GM19372 (cell line): ENCODE data around the gene SPAG9.
A peak's percentile ranks its signal among the peaks of the same experiment; 100 is the strongest.

Experiments
- ATAC-seq: cut with Tn5 transposase; IDR thresholded peaks from one replicate; pipeline ENCODE4 v1.9.1; 2021; ENCODE audit warnings: mild to moderate bottlenecking, low read depth, moderate library complexity; ENCODE audit not compliant: unreplicated experiment

Gene SPAG9, protein sequence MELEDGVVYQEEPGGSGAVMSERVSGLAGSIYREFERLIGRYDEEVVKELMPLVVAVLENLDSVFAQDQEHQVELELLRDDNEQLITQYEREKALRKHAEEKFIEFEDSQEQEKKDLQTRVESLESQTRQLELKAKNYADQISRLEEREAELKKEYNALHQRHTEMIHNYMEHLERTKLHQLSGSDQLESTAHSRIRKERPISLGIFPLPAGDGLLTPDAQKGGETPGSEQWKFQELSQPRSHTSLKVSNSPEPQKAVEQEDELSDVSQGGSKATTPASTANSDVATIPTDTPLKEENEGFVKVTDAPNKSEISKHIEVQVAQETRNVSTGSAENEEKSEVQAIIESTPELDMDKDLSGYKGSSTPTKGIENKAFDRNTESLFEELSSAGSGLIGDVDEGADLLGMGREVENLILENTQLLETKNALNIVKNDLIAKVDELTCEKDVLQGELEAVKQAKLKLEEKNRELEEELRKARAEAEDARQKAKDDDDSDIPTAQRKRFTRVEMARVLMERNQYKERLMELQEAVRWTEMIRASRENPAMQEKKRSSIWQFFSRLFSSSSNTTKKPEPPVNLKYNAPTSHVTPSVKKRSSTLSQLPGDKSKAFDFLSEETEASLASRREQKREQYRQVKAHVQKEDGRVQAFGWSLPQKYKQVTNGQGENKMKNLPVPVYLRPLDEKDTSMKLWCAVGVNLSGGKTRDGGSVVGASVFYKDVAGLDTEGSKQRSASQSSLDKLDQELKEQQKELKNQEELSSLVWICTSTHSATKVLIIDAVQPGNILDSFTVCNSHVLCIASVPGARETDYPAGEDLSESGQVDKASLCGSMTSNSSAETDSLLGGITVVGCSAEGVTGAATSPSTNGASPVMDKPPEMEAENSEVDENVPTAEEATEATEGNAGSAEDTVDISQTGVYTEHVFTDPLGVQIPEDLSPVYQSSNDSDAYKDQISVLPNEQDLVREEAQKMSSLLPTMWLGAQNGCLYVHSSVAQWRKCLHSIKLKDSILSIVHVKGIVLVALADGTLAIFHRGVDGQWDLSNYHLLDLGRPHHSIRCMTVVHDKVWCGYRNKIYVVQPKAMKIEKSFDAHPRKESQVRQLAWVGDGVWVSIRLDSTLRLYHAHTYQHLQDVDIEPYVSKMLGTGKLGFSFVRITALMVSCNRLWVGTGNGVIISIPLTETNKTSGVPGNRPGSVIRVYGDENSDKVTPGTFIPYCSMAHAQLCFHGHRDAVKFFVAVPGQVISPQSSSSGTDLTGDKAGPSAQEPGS (N-terminal part only)

DNA sequence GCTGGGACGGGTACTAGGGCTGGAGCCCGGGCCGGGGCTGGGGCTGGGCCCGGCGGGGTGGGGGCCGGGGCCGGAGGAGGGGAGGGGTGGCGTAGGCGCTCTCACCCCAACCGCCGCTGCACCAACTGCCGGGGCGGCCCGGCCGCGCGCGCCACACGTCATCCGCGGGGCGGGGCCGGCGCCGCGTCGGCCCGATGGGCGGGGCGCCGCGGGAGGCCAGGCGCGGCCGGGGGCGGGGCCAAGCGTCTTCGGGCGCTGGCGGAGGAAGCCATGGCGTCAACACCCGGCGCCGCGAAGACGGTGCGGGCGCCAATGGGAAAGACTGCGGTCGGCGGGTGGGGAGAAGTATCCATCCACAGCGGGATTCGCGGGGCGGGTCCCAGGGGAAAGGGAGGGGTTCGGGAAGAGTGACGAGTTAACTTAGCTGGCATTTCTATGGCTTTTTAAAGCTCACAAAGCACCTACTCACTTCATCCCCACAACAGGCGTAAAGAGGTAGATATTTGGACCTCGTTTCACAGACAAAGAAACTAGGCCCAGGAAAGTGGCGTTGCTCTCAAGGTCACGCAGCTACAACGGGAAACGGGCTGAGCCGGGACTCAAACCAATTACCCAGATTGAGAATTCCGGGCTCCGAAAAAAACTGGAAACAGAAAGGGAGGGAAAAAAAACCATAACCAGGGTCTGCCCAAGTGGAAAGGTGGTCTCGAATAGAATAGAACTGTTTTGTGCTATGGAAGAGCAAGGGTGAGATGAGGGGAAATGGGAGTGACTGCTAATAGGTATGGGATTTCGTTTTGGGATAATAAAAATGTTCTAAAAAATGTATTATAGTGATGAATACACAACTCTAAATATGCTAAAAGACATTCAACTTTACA, at the start of gene SPAG9:
Gene SPAG9, minus strand, starts transcription at position 130 of the 881 bp plus-strand sequence. CDS start 212 bp downstream, outside the sequence.
- peak; percentile 73 for ATAC-seq

- no peak for ATAC-seq
These were observed 48.7 kb upstream of the SPAG9 start for GRCh38 chr17:51169340-51169739.

DNA sequence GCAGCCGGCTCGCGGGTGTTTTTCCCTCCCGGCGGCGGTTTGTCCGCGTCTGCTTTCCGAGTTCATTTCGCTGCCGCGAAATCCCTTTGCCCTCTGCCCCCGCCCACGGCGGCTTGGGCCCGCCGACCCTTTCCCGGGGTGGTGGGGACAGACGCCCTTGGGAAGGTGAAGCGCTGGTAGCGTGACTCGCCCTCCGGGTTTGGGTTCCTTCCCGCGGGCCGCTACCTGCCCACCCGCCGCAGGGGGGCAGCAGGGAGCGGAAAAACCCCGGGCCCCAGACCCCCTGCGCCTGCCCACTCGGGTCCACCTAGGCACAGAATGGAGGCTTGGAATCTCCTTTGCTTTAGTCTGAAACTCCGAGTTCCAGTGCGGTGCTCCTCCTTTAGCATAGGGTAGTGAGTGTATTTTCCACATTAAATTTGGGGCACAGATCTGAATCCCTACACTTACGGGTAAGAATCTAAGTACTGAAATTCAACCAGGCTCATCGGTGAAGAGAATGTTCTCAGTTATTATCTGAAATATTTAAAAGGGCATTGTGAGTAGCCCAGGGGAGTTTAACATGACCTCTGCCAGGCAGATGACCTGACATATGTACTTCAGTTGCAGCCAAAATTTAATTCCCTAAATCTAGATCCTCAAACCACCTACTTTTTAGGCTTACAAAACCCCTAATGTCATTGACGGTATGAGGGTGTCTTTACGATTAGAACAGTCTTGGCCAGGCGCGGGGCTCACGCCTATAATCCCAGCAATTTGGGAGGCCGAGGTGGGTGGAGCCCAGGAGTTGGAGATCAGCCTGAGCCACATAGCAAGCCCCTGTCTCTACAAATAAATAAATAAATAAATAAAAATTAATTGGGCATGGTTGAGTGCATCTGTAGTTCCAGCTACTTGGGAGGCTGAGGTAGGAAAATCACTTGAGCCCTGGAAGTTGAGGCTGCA, 46.6 kb upstream of the SPAG9 start:
- ATAC-seq, result peak; percentile 44

DNA sequence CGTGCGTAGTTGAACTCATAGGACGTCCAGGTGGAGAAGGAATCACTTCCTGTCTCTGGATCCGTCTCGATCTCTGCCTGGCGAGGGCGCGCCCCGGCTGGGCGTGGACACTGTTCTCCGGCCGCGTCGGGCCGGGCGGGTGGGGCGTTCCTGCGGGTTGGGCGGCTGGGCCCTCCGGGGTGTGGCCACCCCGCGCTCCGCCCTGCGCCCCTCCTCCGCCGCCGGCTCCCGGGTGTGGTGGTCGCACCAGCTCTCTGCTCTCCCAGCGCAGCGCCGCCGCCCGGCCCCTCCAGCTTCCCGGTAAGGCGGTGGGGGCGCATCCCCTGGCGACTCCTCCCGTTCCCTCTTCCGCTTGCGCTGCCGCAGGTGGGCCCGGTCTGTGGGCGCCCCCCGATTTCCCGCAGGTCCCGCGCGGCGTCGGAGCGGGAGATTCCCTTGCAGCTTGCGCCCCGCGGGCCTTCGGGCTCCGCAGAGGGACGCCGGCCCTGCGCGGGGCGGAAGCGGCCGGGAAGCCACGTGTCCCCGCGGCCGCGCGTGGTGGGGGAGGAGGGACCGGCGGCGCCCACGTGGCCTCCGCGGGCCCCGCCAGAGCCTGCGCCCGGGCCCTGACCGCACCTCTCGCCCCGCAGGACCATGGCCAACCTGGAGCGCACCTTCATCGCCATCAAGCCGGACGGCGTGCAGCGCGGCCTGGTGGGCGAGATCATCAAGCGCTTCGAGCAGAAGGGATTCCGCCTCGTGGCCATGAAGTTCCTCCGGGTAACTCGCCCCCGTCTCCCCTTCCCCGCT, 45.7 kb upstream of the SPAG9 start, which contains the start of gene NME2:
Gene NME2, plus strand, starts transcription at position 214 of the 789 bp plus-strand sequence. Its CDS starts 420 bp downstream, at position 634.
- ATAC-seq, result peak; percentile 82

DNA sequence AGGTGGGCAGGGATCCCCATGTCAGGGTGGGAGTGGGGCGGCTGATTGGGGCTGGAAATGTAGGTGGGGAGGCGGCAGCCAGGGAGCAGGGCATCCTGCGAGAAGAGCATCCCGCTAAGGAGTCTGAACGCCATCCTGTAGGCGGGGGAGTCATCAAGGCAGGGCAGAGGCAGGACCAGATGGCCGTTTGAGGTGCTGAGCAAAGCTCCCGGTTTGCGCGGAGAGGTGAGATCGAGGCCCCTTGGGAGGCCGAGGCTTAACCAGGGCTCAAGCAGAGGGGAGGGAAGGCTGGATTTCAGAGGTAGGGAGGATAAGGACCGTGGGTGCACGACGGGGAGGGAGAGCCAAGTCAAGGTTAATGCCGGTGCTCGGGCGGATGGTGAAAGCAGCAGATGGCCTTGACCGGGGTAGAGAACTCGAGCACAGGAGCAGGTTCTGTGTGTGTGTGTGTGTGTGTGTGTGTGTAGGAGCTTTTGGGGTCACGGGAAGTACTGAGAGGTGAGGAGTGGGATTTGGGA, 45.1 kb upstream of the SPAG9 start:
- ATAC-seq, result peak; percentile 7

DNA sequence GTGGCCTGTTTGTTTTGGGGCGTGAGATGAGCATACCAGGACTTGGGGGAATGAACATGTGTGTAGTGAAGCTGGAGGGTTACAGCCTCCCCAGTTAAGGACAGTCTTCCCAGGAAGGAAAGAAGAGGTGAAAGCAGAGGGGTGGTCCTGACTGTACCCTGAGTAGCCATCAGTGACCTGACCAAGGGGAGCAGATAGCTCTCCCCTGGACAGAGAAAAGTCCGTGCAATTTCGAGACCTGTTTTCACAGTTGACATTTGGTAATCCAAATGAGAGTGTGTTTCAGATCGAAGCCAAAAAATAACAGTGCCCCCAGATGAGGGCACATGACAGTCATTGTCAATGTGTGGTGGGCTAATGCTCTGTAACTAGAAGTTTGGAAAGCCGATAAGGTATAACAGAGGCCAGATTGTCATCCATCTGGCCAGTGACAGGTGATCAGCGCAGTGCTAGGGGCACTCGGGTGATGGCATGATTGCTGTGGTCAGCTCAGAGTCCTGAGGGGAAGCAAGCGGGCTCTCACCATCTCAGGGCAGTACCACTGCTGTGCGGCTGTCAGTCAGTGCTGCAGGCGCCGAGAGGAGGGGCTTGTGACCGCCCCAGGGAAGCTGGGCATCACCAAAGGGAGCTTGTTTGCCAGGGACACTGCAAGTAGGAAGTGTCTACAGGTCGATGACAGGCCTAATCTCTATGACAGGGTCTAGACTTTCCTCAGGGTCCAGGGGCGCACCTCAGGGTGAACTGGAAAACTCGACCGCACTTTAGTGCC, 44.4 kb upstream of the SPAG9 start:
- no peak for ATAC-seq

DNA sequence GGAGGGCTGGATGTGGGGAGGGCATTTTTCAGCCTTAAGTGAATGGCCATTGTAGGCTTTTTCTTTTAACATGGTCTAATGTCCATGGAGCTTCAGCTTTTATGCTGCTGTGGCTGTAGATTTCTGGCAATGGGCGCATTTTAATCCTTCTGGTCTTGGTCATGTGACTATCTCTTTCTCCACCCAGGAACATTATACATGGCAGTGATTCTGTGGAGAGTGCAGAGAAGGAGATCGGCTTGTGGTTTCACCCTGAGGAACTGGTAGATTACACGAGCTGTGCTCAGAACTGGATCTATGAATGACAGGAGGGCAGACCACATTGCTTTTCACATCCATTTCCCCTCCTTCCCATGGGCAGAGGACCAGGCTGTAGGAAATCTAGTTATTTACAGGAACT, 40.9 kb upstream of the SPAG9 start:
- ATAC-seq, result no peak

GRCh38 chr17:51159604-51160003, 38.9 kb upstream of the SPAG9 start:
- ATAC-seq, result no peak

- no peak for ATAC-seq
These were observed 34.7 kb upstream of the SPAG9 start for GRCh38 chr17:51155416-51155815.

GRCh38 chr17:51154176-51154575, 33.5 kb upstream of the SPAG9 start:
- no peak for ATAC-seq

GRCh38 chr17:51153210-51154072, 32.8 kb upstream of the SPAG9 start, which contains the start of gene NME1:
NME1 (plus strand) TSS chr17:51153559; CDS start chr17:51155655, 2,096 bp downstream.
- peak; percentile 94 for ATAC-seq

DNA sequence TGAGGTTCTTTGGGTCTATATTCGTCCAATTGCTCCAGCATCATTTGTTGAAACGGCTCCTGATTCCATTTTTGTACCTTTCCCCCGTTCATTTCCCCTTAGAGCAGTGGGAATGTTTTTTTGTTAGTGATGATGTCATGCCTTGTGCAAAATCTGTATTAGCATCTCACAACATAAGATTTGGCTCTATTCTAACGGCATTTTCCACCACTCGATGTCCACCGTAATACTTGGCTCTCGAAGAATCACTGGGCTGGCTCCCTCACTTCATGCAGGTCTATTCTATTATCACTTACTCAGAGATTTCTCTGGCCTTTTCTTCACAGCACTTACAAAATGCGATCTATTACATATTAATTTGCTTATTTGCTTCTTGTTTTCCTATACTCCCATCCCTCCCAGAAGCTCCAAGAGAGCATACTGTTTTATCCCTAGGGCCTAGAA, 32.1 kb upstream of the SPAG9 start:
- peak; percentile 1 for ATAC-seq

DNA sequence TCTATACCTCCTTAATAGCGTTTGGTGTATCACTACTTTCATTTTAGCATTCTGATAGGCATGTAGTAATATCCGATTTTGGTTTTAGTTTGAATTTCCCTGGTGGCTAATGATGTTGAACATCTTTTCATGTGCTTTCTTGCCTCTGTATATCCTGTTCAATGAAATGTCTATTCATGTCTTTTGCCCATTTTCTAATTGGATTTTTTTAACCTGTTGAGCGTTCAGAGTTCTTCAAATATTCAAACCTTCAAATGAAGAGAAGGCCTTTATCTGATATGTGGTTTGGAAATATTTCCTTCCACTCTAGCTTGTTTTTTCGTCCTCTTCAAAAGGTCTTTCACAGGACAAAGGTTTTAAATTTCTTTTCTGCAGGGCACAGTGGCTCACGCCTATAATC, 30.3 kb upstream of the SPAG9 start:
- no peak for ATAC-seq

DNA sequence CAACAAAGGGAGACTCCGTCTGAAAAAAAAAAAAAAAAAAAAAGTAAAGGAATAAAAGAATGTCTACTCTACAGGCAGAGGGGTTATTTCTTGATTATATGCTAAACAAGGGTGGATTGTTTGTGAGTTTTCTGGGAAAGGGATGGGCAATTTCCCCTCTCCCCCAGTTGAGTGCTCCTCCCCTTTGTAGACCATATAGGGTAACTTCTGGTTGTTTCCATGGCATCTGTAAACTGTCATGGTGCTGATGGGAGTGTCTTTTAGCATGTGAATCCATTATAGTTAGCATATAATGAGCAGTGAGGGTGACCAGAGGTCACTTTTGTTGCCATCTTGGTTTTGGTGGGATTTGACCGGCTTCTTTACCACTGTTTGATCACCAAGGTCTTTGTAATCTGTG, 28.5 kb upstream of the SPAG9 start:
- ATAC-seq, result no peak

GRCh38 chr17:51147650-51148049, 27.0 kb upstream of the SPAG9 start:
- no peak for ATAC-seq
